C4-2B (cell line): ENCODE measurements around the gene TTC22.

ENCODE experiments used
- ZFX ChIP-seq: fragments of 450-650 bp; IDR thresholded peaks from 2 replicates; pipeline ENCODE4 v1.6.1; 2017
- TF ChIP-seq, protein P1 (sequence below): fragments of 450-650 bp; conservative IDR thresholded peaks from 2 replicates; pipeline ENCODE4 v1.5.1; 2017; ENCODE audit warnings: mild to moderate bottlenecking

DNA sequence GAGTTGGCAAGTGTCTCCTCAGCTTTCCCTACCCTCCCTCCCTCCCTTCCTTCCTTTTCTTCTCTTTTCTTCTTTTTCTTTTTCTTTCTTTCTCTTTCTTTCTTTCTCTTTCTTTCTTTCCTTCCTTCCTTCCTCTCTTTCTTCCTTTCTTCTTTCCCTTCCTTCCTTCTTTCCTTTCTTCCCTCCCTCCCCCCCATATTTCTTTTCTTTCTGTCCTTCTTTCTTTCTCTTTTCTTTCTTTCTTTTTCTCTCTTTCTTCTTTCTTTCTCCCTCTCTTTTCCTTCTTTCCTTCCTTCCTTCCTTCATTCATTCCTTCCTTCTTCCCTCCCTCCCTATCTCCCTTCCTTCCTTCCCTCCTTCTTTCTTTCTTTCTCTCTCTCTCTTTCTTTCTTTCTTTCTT, 18.6 kb upstream of the TTC22 start:
- TF ChIP-seq, protein P1, sequence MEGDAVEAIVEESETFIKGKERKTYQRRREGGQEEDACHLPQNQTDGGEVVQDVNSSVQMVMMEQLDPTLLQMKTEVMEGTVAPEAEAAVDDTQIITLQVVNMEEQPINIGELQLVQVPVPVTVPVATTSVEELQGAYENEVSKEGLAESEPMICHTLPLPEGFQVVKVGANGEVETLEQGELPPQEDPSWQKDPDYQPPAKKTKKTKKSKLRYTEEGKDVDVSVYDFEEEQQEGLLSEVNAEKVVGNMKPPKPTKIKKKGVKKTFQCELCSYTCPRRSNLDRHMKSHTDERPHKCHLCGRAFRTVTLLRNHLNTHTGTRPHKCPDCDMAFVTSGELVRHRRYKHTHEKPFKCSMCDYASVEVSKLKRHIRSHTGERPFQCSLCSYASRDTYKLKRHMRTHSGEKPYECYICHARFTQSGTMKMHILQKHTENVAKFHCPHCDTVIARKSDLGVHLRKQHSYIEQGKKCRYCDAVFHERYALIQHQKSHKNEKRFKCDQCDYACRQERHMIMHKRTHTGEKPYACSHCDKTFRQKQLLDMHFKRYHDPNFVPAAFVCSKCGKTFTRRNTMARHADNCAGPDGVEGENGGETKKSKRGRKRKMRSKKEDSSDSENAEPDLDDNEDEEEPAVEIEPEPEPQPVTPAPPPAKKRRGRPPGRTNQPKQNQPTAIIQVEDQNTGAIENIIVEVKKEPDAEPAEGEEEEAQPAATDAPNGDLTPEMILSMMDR: no peak
- TF ChIP-seq ZFX: no peak
